Tibial nerve (tissue), 4 donors: Measurements from ENCODE around the gene SGPP2. TPM values are rescaled to one million over a fixed set of nuclear protein-coding genes. Genes with fewer than 3 reads are reported as not detected.

Source experiments
- DNase-seq, 2 donors: peaks; one replicate each; pipeline ENCODE4 v3.0.0-alpha.2; 2019; ENCODE audit warnings: low spot score in 2 of 2
- H3K27ac ChIP-seq, 4 donors: fragments of 200-600 bp; sonication (generic) in 3 of 4; one replicate each; pipeline ENCODE4 v1.5.1; 2017 to 2019; ENCODE audit warnings: mild to moderate bottlenecking in 1 of 4
- H3K27me3 ChIP-seq, 2 donors: fragments of 200-600 bp; sonication (generic) in 1 of 2; one replicate each; pipeline versions ENCODE4 v1.5.1 to v1.6.0; 2017 to 2019
- H3K36me3 ChIP-seq, 3 donors: fragments of 200-600 bp; sonication (generic); one replicate each; pipeline ENCODE4 v1.5.1; 2018 to 2019
- H3K4me1 ChIP-seq, 4 donors: fragments of 200-600 bp; sonication (generic) in 3 of 4; one replicate each; pipeline ENCODE4 v1.5.1; 2017 to 2019
- H3K4me3 ChIP-seq, 4 donors: fragments of 200-600 bp; sonication (generic) in 3 of 4; one replicate each; pipeline ENCODE4 v1.5.1; 2017 to 2019; ENCODE audit warnings: mild to moderate bottlenecking in 1 of 4, moderate library complexity in 1 of 4
- H3K9me3 ChIP-seq, 4 donors: fragments of 200-600 bp; sonication (generic) in 3 of 4; one replicate each; pipeline ENCODE4 v1.5.1; 2017 to 2019
- EP300 ChIP-seq, 2 donors: sonication (generic); formaldehyde crosslinking; IDR thresholded peaks; one replicate each; pipeline ENCODE4 v1.6.1; 2017; ENCODE audit warnings: antibody characterized with exemption in 2 of 2, mild to moderate bottlenecking in 1 of 2
- POLR2A ChIP-seq, 2 donors: fragments of 450-650 bp; IDR thresholded peaks; one replicate each; pipeline ENCODE4 v1.6.1; 2017; ENCODE audit warnings: antibody characterized with exemption in 2 of 2, mild to moderate bottlenecking in 2 of 2, moderate library complexity in 2 of 2
- WGBS, 2 donors: methylation state at CpG; one replicate each; pipeline ENCODE4 v1.1.5; 2018; 5-methylcytosine and 5-hydroxymethylcytosine counted together
- total RNA-seq, 4 donors: library from RNA; depleted of rRNA; stranded (reverse); fragments of >200 nt; gene quantifications; one replicate each; pipeline ENCODE4 v1.1.0, GENCODE V29; 2016
- TF ChIP-seq, protein P1 (sequence below), 5 experiments: fragments of 200-600 bp in 3 of 5; fragments of 450-650 bp in 2 of 5; sonication (generic) in 3 of 5; IDR thresholded peaks; one replicate each; pipeline ENCODE4 v1.5.1; 2016 to 2019; ENCODE audit warnings: antibody characterized with exemption in 5 of 5, mild to moderate bottlenecking in 3 of 5, moderate library complexity in 2 of 5

The SGPP2 gene
- total RNA-seq, 4 donors from 2014 or later, result not detected

DNA sequence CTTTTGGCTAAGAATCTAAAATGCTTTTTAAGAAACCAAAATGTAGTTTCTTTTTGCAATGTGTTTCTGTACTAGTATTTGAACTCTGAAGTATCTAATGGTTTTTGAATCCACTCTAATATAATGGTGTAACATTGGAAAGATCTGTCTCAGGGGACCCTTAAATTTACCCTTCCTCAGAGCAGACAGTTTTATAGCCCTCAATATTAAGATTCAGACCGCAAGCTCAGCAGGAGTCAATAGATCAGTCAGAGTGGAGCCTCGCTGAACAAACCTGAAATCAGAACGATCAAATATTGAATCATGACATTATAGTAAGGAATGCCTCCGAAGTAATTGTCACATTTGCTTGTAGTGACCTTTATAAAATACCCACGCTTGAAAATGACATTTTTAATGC is 18.3 kb downstream of the SGPP2 start:
- Histone ChIP-seq H3K36me3 (no peaks in the 10 kb centered on the region), H3K27me3 (no peaks in the 10 kb centered on the region), H3K4me3 (no peak overlapping the region), H3K9me3 (no peaks in the 10 kb centered on the region), H3K4me1 (no peaks in the 10 kb centered on the region), H3K27ac (no peak overlapping the region)
- 40 to 41% methylated on average over 5 of the region's 5 CpGs for WGBS, 2 donors
- DNase-seq, result no peak
- TF ChIP-seq EP300 (IDR thresholded peaks at IDR 0.05), result no peak
- TF ChIP-seq POLR2A (IDR thresholded peaks at IDR 0.05), result no peak
- TF ChIP-seq, protein P1, sequence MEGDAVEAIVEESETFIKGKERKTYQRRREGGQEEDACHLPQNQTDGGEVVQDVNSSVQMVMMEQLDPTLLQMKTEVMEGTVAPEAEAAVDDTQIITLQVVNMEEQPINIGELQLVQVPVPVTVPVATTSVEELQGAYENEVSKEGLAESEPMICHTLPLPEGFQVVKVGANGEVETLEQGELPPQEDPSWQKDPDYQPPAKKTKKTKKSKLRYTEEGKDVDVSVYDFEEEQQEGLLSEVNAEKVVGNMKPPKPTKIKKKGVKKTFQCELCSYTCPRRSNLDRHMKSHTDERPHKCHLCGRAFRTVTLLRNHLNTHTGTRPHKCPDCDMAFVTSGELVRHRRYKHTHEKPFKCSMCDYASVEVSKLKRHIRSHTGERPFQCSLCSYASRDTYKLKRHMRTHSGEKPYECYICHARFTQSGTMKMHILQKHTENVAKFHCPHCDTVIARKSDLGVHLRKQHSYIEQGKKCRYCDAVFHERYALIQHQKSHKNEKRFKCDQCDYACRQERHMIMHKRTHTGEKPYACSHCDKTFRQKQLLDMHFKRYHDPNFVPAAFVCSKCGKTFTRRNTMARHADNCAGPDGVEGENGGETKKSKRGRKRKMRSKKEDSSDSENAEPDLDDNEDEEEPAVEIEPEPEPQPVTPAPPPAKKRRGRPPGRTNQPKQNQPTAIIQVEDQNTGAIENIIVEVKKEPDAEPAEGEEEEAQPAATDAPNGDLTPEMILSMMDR (IDR thresholded peaks at IDR 0.05), result no peak

DNA sequence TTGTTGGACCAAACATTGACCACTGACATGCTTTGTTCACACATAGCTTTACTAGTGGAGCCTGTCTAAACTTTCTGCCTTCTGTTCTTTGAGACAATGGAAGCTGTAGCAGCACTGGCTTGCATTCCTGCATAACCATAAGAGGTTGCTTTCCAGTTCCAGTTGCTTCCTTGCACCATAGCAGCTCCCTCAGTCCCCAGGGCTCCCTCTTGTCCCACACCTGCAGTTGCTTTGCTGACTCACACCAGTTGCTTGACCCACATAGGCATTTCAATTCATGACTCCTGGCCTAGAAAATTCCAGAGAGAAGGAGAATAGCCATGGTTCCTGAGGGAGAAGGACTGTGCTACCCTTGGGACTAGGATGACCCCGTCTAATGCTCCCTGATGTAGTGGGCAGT is 20.9 kb downstream of the SGPP2 start:
- no peak for TF ChIP-seq POLR2A (IDR thresholded peaks at IDR 0.05)
- TF ChIP-seq, protein P1 (IDR thresholded peaks at IDR 0.05), result no peak
- no peak for TF ChIP-seq EP300 (IDR thresholded peaks at IDR 0.05)
- no peak for DNase-seq
- peaks cover 0 to 12% of the 10 kb centered on the region in 2 donors for H3K27me3 ChIP-seq
- WGBS, 2 donors, result 39 to 50% methylated on average over 1 of the region's 1 CpG
- H3K4me3 ChIP-seq, result no peak overlapping the region
- H3K36me3 ChIP-seq, result no peaks in the 10 kb centered on the region
- H3K4me1 ChIP-seq, result no peaks in the 10 kb centered on the region
- no peaks in the 10 kb centered on the region for H3K9me3 ChIP-seq
- no peak overlapping the region for H3K27ac ChIP-seq

DNA sequence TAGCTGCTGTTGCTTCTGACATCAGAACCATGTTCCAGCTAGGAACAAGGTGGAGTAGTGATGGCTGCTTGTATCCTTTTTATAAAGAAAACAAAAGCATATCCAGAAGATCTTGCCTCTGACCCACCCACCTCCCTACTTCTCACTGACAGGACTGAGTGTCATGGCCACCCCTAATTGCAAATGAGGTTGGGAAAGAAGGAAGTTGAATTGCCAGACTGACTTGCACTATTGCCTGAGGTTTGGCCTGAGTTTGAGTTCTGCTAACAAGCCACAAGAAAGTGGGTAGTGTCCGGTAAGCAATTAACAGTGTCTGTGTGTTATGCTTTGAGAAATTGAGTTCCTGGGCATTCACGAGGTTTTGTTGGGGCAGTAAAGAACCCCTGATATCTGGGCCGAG is 22.8 kb downstream of the SGPP2 start:
- H3K27ac ChIP-seq, result no peak overlapping the region
- TF ChIP-seq EP300 (IDR thresholded peaks at IDR 0.05), result no peak
- TF ChIP-seq, protein P1 (IDR thresholded peaks at IDR 0.05), result no peak
- no peak for TF ChIP-seq POLR2A (IDR thresholded peaks at IDR 0.05)
- H3K27me3 ChIP-seq, result peaks cover 0 to 25% of the 10 kb centered on the region in 2 donors
- H3K36me3 ChIP-seq, result no peaks in the 10 kb centered on the region
- no peak for DNase-seq
- no peak overlapping the region for H3K4me3 ChIP-seq
- WGBS, 2 donors, result 75 to 78% methylated on average over 3 of the region's 3 CpGs
- no peaks in the 10 kb centered on the region for H3K9me3 ChIP-seq
- no peaks in the 10 kb centered on the region for H3K4me1 ChIP-seq

DNA sequence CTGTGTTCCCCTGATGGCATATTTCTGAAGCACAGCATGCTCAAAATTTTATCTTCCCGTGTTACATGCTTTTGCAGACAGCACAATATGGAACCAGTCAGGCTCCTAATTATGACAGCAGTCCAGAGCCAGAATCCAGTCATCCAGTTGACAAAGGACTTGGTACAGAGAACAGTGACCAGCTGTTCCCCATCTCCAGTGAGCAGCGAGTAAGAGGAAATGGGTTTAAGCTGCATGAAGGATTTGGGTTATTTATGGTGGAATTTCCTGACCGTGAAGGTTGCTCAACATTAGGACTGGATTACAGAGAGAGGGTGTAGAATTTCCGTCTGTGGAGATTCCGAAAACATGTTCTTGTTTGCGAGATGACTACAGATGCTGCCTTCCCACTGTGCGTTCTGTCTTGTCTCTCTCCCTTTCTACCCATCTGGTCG is 24.4 kb downstream of the SGPP2 start:
- no peak overlapping the region for H3K27ac ChIP-seq
- no peak for DNase-seq
- H3K27me3 ChIP-seq, result peaks cover 0 to 25% of the 10 kb centered on the region in 2 donors
- WGBS, 2 donors, result 24 to 30% methylated on average over 8 of the region's 8 CpGs
- H3K36me3 ChIP-seq, result no peaks in the 10 kb centered on the region
- H3K9me3 ChIP-seq, result no peaks in the 10 kb centered on the region
- H3K4me3 ChIP-seq, result no peak overlapping the region
- H3K4me1 ChIP-seq, result no peaks in the 10 kb centered on the region
- no peak for TF ChIP-seq EP300 (IDR thresholded peaks at IDR 0.05)
- TF ChIP-seq, protein P1 (IDR thresholded peaks at IDR 0.05), result no peak
- TF ChIP-seq POLR2A (IDR thresholded peaks at IDR 0.05), result no peak

DNA sequence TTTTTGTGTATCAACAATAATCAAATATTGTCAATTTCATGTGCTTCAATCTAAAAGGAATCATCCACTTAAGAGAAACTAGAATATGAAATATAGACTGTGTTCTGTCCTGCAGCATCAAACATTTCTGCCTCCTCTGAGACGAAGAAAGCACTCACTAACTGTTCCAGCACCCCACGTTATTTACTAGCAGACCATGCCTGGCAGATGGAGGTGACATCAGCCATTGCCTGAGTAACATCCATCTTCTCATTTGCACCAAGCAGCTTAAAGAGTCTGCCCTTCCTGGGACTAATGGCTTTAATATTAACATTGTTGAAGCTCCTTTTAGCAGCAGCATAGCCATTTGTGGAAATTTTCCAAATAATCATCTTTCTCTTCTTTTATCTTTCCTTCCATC is 25.7 kb downstream of the SGPP2 start:
- Histone ChIP-seq H3K27ac (no peak overlapping the region), H3K9me3 (no peaks in the 10 kb centered on the region), H3K36me3 (no peaks in the 10 kb centered on the region), H3K4me1 (no peaks in the 10 kb centered on the region), H3K4me3 (no peak overlapping the region), H3K27me3 (peaks cover 0 to 25% of the 10 kb centered on the region in 2 donors)
- TF ChIP-seq, protein P1 (IDR thresholded peaks at IDR 0.05), result no peak
- DNase-seq, result no peak
- 54 to 59% methylated on average over 2 of the region's 2 CpGs for WGBS, 2 donors
